HG03571 (cell line): Measurements from ENCODE around the gene CFAP65.

Source experiments
- ATAC-seq: cut with Tn5 transposase; IDR thresholded peaks from one replicate; pipeline ENCODE4 v1.9.1; 2021; ENCODE audit not compliant: unreplicated experiment

CFAP65 gene

GRCh38 chr2:219062081-219062480 is 20.8 kb upstream of the CFAP65 start:
- ATAC-seq = no peak

GRCh38 chr2:219060821-219061791 is 19.8 kb upstream of the CFAP65 start, which contains the start of gene IHH:
IHH (minus strand) TSS chr2:219060921; CDS start chr2:219060467, 454 bp downstream.
- no peak for ATAC-seq

- no peak for ATAC-seq
Measured at GRCh38 chr2:219059725-219060682, 18.7 kb upstream of the CFAP65 start.

- ATAC-seq = no peak
Measured at GRCh38 chr2:219059375-219059724, 18.0 kb upstream of the CFAP65 start.

GRCh38 chr2:219058541-219059374 is 17.4 kb upstream of the CFAP65 start:
- ATAC-seq = no peak

- ATAC-seq = peak; percentile 79
Measured at GRCh38 chr2:219057709-219058540, 16.6 kb upstream of the CFAP65 start.

- ATAC-seq = no peak
Measured at GRCh38 chr2:219056896-219057708, 15.8 kb upstream of the CFAP65 start.

- no peak for ATAC-seq
Measured at GRCh38 chr2:219056176-219056895, 15.0 kb upstream of the CFAP65 start.

GRCh38 chr2:219054956-219055903 is 13.9 kb upstream of the CFAP65 start:
- ATAC-seq = no peak

GRCh38 chr2:219049282-219049681 is 8.0 kb upstream of the CFAP65 start:
- no peak for ATAC-seq

- no peak for ATAC-seq
Measured at GRCh38 chr2:219045937-219046550, 4.7 kb upstream of the CFAP65 start.

GRCh38 chr2:219042750-219043149 is 1.4 kb upstream of the CFAP65 start:
- no peak for ATAC-seq

- ATAC-seq = no peak
Measured at GRCh38 chr2:219042157-219042556, 841 bp upstream of the CFAP65 start.

GRCh38 chr2:219038600-219038999 is 2.7 kb downstream of the CFAP65 start:
- no peak for ATAC-seq

GRCh38 chr2:219037783-219038499 is 3.4 kb downstream of the CFAP65 start:
- ATAC-seq = no peak

GRCh38 chr2:219035942-219036341 is 5.4 kb downstream of the CFAP65 start:
- no peak for ATAC-seq
